ENCODE results near the gene SNX14.

DNA sequence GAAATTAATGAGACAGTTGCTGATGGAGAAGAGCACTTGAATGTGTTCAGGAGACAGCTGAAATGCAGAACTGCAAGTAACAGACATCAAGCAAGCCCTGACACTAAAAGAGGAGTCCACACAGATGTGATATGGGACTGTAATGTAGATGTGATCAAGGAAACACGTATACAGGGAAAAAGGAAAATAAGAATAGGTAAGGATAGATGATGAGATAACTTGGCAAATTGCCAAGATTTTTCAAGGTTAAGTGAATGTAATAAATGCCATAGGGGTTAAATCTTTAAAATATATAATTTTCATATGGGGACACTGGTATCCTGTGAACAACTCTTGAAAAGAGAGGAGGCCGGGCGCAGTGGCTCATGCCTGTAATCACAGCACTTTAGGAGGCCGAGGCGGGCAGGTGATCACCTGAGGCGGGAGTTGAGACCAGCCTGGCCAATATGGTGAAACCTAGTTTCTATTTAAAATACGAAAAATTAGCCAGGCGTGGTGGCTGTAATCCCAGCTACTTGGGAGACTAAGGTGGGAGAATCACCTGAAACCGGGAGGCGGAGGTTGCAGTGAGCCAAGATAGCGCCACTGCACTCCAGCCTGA, 7.2 kb upstream of the SNX14 start:
- TF ChIP-seq RAD21 (IDR thresholded peaks at IDR 0.05; ENCODE audit: insufficient read depth, low read depth, low read length) (no peak), SRF (IDR thresholded peaks at IDR 0.05; ENCODE audit: low read depth in 2 of 2, low read length in 2 of 2) (no peak), EGR1 (IDR thresholded peaks at IDR 0.05; ENCODE audit: borderline replicate concordance in 1 of 2, low read depth in 2 of 2, low read length in 2 of 2) (no peak), CEBPB (IDR thresholded peaks at IDR 0.05; ENCODE audit: borderline replicate concordance in 1 of 2, low read depth in 2 of 2, low read length in 2 of 2) (no peak), ETV6 (conservative IDR thresholded peaks at IDR 0.05 in 1 of 2, IDR thresholded peaks at IDR 0.05 in 1 of 2; ENCODE audit: borderline replicate concordance in 1 of 2, low read depth in 1 of 2) (no peak), RELA (IDR thresholded peaks at IDR 0.05; ENCODE audit: borderline replicate concordance, partially characterized antibody) (no peak), JUND (IDR thresholded peaks at IDR 0.05; ENCODE audit: low read depth, low read length) (no peak)
- TF ChIP-seq, protein P1, sequence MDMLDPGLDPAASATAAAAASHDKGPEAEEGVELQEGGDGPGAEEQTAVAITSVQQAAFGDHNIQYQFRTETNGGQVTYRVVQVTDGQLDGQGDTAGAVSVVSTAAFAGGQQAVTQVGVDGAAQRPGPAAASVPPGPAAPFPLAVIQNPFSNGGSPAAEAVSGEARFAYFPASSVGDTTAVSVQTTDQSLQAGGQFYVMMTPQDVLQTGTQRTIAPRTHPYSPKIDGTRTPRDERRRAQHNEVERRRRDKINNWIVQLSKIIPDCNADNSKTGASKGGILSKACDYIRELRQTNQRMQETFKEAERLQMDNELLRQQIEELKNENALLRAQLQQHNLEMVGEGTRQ (IDR thresholded peaks at IDR 0.05; ENCODE audit: borderline replicate concordance, low read depth, low read length), result no peak
- TF ChIP-seq, protein P2, sequence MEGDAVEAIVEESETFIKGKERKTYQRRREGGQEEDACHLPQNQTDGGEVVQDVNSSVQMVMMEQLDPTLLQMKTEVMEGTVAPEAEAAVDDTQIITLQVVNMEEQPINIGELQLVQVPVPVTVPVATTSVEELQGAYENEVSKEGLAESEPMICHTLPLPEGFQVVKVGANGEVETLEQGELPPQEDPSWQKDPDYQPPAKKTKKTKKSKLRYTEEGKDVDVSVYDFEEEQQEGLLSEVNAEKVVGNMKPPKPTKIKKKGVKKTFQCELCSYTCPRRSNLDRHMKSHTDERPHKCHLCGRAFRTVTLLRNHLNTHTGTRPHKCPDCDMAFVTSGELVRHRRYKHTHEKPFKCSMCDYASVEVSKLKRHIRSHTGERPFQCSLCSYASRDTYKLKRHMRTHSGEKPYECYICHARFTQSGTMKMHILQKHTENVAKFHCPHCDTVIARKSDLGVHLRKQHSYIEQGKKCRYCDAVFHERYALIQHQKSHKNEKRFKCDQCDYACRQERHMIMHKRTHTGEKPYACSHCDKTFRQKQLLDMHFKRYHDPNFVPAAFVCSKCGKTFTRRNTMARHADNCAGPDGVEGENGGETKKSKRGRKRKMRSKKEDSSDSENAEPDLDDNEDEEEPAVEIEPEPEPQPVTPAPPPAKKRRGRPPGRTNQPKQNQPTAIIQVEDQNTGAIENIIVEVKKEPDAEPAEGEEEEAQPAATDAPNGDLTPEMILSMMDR (IDR thresholded peaks at IDR 0.05 in 2 of 3, conservative IDR thresholded peaks at IDR 0.05 in 1 of 3; ENCODE audit: control insufficient read depth in 2 of 3, extremely low read depth in 1 of 3, insufficient read depth in 1 of 3, low read depth in 3 of 3, low read length in 3 of 3), result no peak
